ENCODE results near the gene NDUFV2. TPM values are rescaled to one million over a fixed set of nuclear protein-coding genes. Genes with fewer than 3 reads are reported as not detected.

Gene NDUFV2
- total and polyA plus RNA-seq, 2 of the 8 experiments (the other 6 are each of a cell fraction or from before 2014, with no cell fraction given), result 90.8 to 191 TPM

DNA sequence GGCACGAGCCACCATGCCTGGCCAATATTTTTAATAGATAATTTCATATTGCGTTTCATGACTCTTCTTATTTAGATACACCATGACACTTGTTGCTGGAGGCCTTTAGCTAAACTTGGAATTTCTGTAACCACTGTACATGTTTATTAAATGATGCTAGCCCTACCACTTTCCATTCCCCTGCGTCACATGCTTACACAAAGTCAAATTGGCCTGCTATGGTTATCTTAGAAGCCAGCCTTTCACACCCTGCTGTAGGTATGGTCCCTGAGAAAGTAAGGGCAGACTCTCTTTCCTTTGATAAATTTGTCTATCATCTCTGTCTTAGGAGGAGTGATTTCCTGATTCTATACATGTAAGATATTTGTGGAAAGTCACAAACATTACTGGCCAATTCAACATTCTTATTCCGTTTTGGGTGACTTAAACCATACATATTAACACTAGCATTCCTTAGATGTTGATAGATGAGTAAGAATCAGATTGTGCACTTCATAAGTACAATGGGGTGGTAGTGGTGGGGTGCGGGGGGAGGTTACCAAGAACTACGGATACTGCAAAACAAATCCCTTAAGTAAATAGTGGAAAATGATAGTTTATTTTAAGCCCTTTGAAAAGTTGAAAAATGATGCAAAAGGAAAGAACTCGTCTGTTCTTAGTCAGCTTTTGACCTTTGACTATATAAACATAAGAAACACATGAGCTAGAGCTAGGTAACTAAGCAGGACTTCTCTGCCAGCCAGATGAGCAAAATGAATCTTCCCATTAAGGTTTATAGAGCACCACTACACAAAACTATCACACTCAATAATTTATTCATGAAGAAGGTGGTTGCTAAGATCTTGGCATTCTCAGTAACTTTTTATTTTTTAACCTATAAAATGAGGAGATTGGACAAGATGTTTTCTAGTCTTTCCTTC is 7.9 kb upstream of the NDUFV2 start (continued):
- TF ChIP-seq, protein P1, sequence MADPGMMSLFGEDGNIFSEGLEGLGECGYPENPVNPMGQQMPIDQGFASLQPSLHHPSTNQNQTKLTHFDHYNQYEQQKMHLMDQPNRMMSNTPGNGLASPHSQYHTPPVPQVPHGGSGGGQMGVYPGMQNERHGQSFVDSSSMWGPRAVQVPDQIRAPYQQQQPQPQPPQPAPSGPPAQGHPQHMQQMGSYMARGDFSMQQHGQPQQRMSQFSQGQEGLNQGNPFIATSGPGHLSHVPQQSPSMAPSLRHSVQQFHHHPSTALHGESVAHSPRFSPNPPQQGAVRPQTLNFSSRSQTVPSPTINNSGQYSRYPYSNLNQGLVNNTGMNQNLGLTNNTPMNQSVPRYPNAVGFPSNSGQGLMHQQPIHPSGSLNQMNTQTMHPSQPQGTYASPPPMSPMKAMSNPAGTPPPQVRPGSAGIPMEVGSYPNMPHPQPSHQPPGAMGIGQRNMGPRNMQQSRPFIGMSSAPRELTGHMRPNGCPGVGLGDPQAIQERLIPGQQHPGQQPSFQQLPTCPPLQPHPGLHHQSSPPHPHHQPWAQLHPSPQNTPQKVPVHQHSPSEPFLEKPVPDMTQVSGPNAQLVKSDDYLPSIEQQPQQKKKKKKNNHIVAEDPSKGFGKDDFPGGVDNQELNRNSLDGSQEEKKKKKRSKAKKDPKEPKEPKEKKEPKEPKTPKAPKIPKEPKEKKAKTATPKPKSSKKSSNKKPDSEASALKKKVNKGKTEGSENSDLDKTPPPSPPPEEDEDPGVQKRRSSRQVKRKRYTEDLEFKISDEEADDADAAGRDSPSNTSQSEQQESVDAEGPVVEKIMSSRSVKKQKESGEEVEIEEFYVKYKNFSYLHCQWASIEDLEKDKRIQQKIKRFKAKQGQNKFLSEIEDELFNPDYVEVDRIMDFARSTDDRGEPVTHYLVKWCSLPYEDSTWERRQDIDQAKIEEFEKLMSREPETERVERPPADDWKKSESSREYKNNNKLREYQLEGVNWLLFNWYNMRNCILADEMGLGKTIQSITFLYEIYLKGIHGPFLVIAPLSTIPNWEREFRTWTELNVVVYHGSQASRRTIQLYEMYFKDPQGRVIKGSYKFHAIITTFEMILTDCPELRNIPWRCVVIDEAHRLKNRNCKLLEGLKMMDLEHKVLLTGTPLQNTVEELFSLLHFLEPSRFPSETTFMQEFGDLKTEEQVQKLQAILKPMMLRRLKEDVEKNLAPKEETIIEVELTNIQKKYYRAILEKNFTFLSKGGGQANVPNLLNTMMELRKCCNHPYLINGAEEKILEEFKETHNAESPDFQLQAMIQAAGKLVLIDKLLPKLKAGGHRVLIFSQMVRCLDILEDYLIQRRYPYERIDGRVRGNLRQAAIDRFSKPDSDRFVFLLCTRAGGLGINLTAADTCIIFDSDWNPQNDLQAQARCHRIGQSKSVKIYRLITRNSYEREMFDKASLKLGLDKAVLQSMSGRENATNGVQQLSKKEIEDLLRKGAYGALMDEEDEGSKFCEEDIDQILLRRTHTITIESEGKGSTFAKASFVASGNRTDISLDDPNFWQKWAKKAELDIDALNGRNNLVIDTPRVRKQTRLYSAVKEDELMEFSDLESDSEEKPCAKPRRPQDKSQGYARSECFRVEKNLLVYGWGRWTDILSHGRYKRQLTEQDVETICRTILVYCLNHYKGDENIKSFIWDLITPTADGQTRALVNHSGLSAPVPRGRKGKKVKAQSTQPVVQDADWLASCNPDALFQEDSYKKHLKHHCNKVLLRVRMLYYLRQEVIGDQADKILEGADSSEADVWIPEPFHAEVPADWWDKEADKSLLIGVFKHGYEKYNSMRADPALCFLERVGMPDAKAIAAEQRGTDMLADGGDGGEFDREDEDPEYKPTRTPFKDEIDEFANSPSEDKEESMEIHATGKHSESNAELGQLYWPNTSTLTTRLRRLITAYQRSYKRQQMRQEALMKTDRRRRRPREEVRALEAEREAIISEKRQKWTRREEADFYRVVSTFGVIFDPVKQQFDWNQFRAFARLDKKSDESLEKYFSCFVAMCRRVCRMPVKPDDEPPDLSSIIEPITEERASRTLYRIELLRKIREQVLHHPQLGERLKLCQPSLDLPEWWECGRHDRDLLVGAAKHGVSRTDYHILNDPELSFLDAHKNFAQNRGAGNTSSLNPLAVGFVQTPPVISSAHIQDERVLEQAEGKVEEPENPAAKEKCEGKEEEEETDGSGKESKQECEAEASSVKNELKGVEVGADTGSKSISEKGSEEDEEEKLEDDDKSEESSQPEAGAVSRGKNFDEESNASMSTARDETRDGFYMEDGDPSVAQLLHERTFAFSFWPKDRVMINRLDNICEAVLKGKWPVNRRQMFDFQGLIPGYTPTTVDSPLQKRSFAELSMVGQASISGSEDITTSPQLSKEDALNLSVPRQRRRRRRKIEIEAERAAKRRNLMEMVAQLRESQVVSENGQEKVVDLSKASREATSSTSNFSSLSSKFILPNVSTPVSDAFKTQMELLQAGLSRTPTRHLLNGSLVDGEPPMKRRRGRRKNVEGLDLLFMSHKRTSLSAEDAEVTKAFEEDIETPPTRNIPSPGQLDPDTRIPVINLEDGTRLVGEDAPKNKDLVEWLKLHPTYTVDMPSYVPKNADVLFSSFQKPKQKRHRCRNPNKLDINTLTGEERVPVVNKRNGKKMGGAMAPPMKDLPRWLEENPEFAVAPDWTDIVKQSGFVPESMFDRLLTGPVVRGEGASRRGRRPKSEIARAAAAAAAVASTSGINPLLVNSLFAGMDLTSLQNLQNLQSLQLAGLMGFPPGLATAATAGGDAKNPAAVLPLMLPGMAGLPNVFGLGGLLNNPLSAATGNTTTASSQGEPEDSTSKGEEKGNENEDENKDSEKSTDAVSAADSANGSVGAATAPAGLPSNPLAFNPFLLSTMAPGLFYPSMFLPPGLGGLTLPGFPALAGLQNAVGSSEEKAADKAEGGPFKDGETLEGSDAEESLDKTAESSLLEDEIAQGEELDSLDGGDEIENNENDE (IDR thresholded peaks at IDR 0.05; ENCODE audit: insufficient replicate concordance, low read length), result no peak
- TF ChIP-seq SP2 (IDR thresholded peaks at IDR 0.05; ENCODE audit: low read length), result no peak
- TF ChIP-seq HDAC2 (IDR thresholded peaks at IDR 0.05; ENCODE audit: borderline replicate concordance in 1 of 2, low read depth in 2 of 2, low read length in 2 of 2), result no peak
- no peak for TF ChIP-seq SRF (IDR thresholded peaks at IDR 0.05; ENCODE audit: low read depth, low read length)
- TF ChIP-seq JUN (IDR thresholded peaks at IDR 0.05; ENCODE audit: low read depth, low read length), result no peak
- TF ChIP-seq HDAC6 (IDR thresholded peaks at IDR 0.05; ENCODE audit: low read depth, low read length), result no peak
- TF ChIP-seq GABPA (IDR thresholded peaks at IDR 0.05; ENCODE audit: borderline replicate concordance, insufficient read depth, low read length), result no peak
- TF ChIP-seq GTF2F1 (IDR thresholded peaks at IDR 0.05; ENCODE audit: borderline replicate concordance, low read depth, low read length), result no peak
